KMS-11 (cell line): Measurements from ENCODE around the gene TIMP3.
"Not testable (repeated sequence)": the region's sequence is repeated elsewhere in the genome, so short reads cannot be mapped to it uniquely, and the experiment has no call there.

ENCODE experiments used
- H2AFZ ChIP-seq: fragments of 200-600 bp; sonication (generic); 2 replicates; pipeline ENCODE4 v1.6.1; 2016; ENCODE audit warnings: antibody characterized with exemption, mixed run types, low read depth
- H3K27ac ChIP-seq: fragments of 200-600 bp; sonication (generic); 2 replicates; pipeline ENCODE4 v1.6.1; 2016; ENCODE audit warnings: mild to moderate bottlenecking, mixed run types
- H3K27me3 ChIP-seq: fragments of 200-600 bp; sonication (generic); 2 replicates; pipeline ENCODE4 v1.6.1; 2017; ENCODE audit warnings: mild to moderate bottlenecking, low read depth, mixed run types, moderate library complexity; ENCODE audit not compliant: insufficient read depth
- H3K36me3 ChIP-seq: fragments of 200-600 bp; sonication (generic); 2 replicates; pipeline ENCODE4 v1.6.1; 2017; ENCODE audit warnings: mild to moderate bottlenecking, mixed run types; ENCODE audit not compliant: insufficient read depth
- H3K4me1 ChIP-seq: fragments of 200-600 bp; sonication (generic); 2 replicates; pipeline ENCODE4 v1.6.1; 2016; ENCODE audit warnings: mild to moderate bottlenecking, low read depth, mixed run types; ENCODE audit not compliant: poor library complexity, severe bottlenecking
- H3K4me2 ChIP-seq: fragments of 200-600 bp; sonication (generic); 2 replicates; pipeline ENCODE4 v1.7.0; 2016; ENCODE audit warnings: mild to moderate bottlenecking, mixed run types
- H3K4me3 ChIP-seq: fragments of 200-600 bp; sonication (generic); IDR thresholded peaks from 2 replicates; pipeline ENCODE4 v1.6.1; 2017; ENCODE audit warnings: low read depth, low read length, mixed read lengths; ENCODE audit not compliant: insufficient read depth
- H3K79me2 ChIP-seq: fragments of 200-600 bp; sonication (generic); 2 replicates; pipeline ENCODE4 v1.6.1; 2016; ENCODE audit warnings: low read depth, mixed run types; ENCODE audit not compliant: insufficient read depth
- H3K9ac ChIP-seq: fragments of 200-600 bp; sonication (generic); 2 replicates; pipeline ENCODE4 v1.6.1; 2016; ENCODE audit warnings: mild to moderate bottlenecking, mixed run types
- H4K20me1 ChIP-seq: fragments of 200-600 bp; sonication (generic); 2 replicates; pipeline ENCODE4 v1.6.1; 2016; ENCODE audit warnings: mild to moderate bottlenecking, mixed run types; ENCODE audit not compliant: insufficient read depth
- TF ChIP-seq, protein P1 (sequence below): fragments of 200-600 bp; sonication (generic); conservative IDR thresholded peaks from 2 replicates; pipeline ENCODE4 v1.6.1; 2017; ENCODE audit warnings: low read depth, mild to moderate bottlenecking, antibody characterized with exemption, low read length, moderate library complexity, mixed read lengths

TIMP3 gene

DNA sequence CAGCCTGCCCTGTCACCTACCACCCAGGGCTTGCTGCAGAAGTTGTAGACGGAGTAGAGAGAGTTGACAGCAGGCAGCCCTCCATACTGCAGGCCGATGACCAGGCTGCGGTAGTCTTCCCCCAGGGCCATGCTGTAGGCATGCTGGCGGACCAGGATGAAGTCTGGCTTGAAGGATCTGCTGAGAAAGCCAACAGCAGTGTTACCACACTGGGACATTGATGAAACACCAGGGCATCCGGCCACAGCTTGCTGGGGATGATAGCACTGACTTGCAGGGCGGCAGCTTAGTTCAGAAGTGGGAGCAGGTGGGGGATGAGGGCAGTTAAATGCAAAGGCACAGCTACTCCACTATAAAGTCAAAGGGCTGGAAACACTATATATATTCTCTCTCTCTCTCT lies 67.4 kb downstream of the TIMP3 start:
- TF ChIP-seq, protein P1, sequence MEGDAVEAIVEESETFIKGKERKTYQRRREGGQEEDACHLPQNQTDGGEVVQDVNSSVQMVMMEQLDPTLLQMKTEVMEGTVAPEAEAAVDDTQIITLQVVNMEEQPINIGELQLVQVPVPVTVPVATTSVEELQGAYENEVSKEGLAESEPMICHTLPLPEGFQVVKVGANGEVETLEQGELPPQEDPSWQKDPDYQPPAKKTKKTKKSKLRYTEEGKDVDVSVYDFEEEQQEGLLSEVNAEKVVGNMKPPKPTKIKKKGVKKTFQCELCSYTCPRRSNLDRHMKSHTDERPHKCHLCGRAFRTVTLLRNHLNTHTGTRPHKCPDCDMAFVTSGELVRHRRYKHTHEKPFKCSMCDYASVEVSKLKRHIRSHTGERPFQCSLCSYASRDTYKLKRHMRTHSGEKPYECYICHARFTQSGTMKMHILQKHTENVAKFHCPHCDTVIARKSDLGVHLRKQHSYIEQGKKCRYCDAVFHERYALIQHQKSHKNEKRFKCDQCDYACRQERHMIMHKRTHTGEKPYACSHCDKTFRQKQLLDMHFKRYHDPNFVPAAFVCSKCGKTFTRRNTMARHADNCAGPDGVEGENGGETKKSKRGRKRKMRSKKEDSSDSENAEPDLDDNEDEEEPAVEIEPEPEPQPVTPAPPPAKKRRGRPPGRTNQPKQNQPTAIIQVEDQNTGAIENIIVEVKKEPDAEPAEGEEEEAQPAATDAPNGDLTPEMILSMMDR, result no peak
- H3K27ac ChIP-seq, result no peak overlapping the region
- no peaks in the 10 kb centered on the region for H3K4me1 ChIP-seq
- H4K20me1 ChIP-seq, result no peaks in the 10 kb centered on the region
- no peaks in the 10 kb centered on the region for H3K79me2 ChIP-seq
- no peak overlapping the region for H3K4me2 ChIP-seq
- no peaks in the 10 kb centered on the region for H3K36me3 ChIP-seq
- H3K27me3 ChIP-seq, result no peaks in the 10 kb centered on the region
- H3K4me3 ChIP-seq, result no peak overlapping the region
- H3K9ac ChIP-seq, result no peak overlapping the region
- H2AFZ ChIP-seq, result no peak overlapping the region

DNA sequence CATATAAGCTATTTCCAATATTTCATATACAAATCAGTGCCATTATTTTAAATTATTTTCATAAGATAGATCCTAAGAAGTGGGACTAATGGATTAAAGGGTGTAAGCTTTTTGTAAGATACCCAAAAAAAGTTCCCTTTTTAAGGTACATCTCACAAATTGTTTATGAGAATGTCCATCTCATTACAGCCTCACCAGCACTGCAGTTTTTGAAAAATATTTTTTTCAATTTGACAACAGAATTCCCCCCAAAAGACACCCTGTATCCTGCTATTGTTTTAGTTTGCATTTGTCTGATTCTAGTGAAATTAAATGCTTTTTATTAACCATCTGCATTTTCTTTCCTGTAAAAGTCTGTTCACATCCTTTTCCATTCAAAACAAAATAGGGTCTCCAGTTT lies 69.0 kb downstream of the TIMP3 start:
- Histone ChIP-seq H3K36me3 (no peaks in the 10 kb centered on the region), H3K79me2 (no peaks in the 10 kb centered on the region), H3K4me1 (no peaks in the 10 kb centered on the region), H3K27me3 (no peaks in the 10 kb centered on the region), H3K27ac (no peak overlapping the region), H4K20me1 (no peaks in the 10 kb centered on the region), H3K9ac (no peak overlapping the region), H3K4me2 (no peak overlapping the region), H3K4me3 (no peak overlapping the region), H2AFZ (no peak overlapping the region)
- TF ChIP-seq, protein P1, result no peak

DNA sequence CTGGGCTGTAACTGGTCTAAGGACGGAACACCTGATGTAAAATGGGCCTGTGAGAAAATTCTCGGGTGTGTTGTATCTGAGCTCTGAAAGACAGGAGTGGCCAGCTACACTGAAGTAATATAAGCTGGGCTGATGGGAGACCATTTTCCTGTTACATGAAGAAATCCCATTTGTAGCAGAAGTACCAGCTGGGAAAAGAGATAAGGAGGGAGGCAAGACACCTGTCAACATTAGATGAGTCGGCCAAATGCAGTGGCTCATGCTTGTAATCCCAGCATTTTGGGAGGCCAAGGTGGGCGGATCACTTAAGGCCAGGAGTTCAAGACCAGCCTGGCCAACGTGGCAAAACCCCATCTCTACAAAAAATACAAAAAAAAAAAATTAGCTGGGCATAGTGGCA lies 72.1 kb downstream of the TIMP3 start:
- not testable (repeated sequence) for H2AFZ ChIP-seq, H3K4me3 ChIP-seq, H3K36me3 ChIP-seq, H3K27ac ChIP-seq, H3K79me2 ChIP-seq, H3K4me1 ChIP-seq, H3K9ac ChIP-seq, H3K27me3 ChIP-seq, H4K20me1 ChIP-seq, H3K4me2 ChIP-seq

DNA sequence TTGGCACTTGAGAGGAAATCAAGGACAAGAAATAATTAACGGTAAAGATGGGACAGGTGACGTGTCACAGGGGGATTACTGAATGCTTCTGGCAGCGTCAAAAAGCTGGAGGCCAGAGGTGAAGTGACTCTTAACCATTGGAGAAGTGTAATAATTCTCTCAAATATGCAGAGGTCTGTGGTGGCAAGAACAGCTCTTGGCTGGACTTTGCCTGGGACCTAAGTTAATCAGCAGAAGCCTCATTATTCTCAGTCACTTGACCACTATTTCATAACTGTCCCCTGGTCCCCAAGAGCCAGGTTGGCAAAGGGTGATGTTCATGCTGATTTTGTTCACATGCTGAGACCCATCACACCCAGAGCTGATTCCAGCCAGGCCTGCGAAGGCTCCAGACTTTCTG lies 72.9 kb downstream of the TIMP3 start:
- H3K4me1 ChIP-seq, result no peaks in the 10 kb centered on the region
- H3K9ac ChIP-seq, result no peak overlapping the region
- no peak overlapping the region for H3K4me2 ChIP-seq
- TF ChIP-seq, protein P1, result no peak
- no peak overlapping the region for H2AFZ ChIP-seq
- no peaks in the 10 kb centered on the region for H3K27me3 ChIP-seq
- no peak overlapping the region for H3K27ac ChIP-seq
- H3K4me3 ChIP-seq, result no peak overlapping the region
- H4K20me1 ChIP-seq, result no peaks in the 10 kb centered on the region
- H3K79me2 ChIP-seq, result no peaks in the 10 kb centered on the region
- H3K36me3 ChIP-seq, result no peaks in the 10 kb centered on the region

DNA sequence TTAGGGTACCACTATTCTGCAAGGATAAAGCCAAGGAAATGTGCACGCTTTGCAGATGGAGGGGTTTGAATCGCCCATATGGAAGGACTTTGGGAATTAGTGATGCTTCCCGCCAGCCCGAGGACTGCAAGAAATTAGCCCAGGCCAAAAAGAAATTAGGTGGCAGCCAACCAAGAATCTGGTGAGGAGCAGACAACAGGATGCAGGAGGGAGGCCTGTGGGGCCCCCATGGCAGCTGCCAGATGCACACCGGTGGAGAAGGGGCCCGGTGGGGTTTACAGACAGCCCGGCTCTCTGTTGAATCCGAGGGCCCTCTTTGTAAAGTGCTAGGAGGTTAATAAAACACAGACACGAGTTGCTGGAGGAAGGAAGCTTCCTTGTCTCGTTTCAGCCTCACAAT lies 73.5 kb downstream of the TIMP3 start:
- Histone ChIP-seq H3K4me1 (no peaks in the 10 kb centered on the region), H3K4me2 (no peak overlapping the region), H3K4me3 (no peak overlapping the region), H3K27me3 (no peaks in the 10 kb centered on the region), H3K79me2 (no peaks in the 10 kb centered on the region), H3K36me3 (no peaks in the 10 kb centered on the region), H3K9ac (no peak overlapping the region), H3K27ac (no peak overlapping the region), H4K20me1 (no peaks in the 10 kb centered on the region), H2AFZ (no peak overlapping the region)
- TF ChIP-seq, protein P1, result no peak
